Kasumi-1 (cell line): ENCODE results near the gene AUTS2.

Source experiments
- DNase-seq, 2 experiments: peaks; one replicate each; lab custom pipeline; 2025; lab: John Stamatoyannopoulos, UW

AUTS2 gene

GRCh38 chr7:70777251-70777650, 1179.0 kb downstream of the AUTS2 start:
- DNase-seq = no peak

GRCh38 chr7:70778585-70778984, 1180.3 kb downstream of the AUTS2 start:
- no peak for DNase-seq

GRCh38 chr7:70779321-70779720, 1181.0 kb downstream of the AUTS2 start:
- no peak for DNase-seq

DNA sequence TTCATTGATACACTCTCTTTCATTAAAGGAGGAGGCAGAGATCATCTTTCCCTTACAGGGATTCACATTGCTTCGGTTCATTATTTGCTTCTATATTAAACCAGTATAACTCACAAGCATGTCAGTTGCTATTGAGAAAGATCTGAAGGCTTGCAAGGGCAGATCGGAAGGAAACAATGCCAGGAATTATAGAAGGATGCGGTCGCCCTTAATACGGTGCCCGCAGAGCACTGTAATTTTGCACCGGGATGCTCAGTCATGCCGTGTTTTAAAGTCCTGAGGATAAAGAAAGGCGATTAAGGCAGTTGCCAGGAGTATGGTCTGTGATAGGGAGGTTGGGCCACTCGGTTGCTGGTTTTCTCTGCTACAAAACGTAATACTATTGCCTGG, 1183.6 kb downstream of the AUTS2 start:
- DNase-seq = no peak

DNA sequence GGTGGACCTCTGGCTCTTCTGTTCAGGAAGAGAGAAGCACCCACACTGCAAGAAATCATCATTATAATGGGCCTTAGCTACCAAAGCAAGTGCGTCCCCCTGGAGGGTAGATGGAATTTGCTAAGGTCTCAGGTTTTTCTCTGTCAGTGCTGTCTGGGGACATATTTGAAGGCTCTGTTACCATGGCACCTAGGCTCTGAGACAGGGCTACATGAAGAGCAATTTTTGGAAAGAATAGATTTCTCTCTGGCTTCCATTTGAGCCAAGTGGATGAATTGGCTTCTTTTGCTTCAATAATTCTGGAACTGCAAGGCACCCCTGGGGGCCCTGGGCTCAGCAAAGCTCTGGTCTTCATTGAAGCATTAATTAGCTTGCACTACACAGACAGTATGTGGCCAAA, 1184.5 kb downstream of the AUTS2 start:
- no peak for DNase-seq

DNA sequence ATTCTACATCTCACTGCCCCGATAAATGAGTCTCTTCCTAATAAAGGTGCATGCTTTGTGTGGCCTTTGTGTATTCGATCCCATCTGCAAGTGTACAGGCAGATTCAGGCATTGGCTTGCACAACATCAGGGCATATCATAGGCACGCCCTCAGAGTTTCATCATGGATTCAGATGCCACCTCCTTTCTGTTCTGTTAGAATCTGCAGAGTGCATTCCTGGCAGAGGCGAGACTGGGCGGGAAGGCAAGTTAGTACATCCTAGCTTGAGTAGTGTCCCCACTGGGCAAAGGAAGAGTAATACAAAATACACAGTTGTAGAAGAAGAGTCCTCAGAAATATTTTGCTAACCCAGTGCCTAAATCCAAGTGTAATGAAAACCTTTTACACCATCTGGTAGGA, 1187.2 kb downstream of the AUTS2 start:
- DNase-seq = no peak

DNA sequence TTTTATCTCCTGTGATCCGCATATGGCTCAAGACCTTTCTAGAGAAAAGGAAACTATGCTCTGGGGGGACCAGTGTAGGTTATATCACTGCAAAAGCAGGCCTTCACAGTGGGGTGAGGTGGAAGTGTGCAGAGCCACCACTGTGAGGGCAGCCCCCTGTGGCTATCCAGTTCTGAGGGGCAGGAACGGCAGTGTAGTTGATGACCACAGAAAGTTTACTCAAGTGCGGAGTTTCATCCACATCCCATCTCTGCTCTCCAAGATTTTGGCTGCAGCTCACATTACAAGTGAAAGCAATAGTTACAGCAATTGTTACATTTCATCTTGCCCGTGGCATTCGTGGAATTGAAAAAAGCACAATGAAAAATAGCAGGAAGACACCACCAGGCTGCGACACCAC, 1187.8 kb downstream of the AUTS2 start:
- no peak for DNase-seq

- DNase-seq = no peak
Observed at GRCh38 chr7:70787286-70787685, 1189.0 kb downstream of the AUTS2 start.

DNA sequence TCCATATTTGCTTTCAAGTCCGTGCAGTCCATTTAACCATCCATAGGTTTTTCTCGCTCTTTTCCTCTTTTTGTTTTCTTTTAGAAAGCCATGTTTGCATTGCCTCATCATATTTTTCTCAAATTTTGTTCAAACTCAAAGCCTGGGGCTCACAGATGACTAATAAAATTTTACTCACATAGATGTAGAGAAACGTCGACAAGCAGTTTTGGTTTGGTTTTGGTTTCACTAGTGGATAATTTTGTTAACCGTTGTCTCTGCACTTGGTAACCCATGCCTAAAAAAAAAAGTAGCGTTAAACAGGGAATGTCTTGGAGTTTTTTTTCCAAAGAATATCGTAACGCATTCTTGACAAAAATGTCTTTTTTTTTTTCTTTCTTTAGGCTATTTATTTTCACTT, 1189.5 kb downstream of the AUTS2 start:
- no peak for DNase-seq

DNA sequence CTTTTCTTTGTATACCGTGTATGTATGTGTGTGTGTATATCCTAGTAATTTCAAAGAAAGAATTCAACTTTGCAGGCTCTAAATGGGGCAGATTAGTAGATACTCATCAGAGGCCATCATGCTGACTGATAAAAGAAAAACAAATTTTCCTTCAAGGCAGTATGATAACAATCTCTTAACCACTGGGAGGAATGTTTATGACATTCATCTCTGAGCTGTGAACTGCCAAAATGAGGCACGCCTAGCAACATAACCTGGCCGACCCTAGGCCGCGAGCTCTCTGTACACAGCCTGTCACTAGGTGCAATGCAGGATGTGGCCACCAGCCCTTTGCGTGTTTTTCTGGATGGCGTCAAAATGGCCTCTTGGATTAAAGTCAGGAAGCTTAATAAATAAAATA, 1190.0 kb downstream of the AUTS2 start:
- DNase-seq = no peak

DNA sequence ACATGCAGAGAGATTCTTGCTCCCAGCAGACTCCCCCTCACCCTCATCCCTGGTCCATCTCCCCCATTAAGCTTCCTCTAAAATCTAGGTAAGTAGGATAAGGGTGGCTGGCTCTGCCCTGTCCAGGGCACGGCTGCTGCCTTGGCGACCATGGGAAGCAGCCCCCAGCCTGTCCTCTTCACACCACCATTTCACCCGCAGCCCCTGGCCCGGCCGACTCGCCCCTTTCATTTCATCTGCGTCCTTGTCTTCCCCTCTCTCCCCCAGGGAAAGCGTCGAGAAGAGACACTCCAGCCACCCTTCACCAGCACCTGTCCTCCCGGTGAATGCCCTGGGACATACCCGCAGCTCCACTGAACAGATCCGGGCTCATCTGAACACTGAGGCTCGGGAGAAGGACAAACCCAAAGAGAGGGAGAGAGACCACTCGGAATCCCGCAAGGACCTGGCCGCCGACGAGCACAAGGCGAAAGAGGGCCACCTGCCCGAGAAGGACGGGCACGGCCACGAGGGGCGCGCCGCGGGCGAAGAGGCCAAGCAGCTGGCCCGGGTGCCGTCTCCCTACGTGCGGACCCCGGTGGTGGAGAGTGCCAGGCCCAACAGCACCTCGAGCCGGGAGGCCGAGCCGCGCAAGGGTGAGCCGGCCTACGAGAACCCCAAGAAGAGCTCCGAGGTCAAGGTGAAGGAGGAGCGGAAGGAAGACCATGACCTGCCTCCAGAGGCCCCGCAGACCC, 1191.4 kb downstream of the AUTS2 start:
- no peak for DNase-seq

DNA sequence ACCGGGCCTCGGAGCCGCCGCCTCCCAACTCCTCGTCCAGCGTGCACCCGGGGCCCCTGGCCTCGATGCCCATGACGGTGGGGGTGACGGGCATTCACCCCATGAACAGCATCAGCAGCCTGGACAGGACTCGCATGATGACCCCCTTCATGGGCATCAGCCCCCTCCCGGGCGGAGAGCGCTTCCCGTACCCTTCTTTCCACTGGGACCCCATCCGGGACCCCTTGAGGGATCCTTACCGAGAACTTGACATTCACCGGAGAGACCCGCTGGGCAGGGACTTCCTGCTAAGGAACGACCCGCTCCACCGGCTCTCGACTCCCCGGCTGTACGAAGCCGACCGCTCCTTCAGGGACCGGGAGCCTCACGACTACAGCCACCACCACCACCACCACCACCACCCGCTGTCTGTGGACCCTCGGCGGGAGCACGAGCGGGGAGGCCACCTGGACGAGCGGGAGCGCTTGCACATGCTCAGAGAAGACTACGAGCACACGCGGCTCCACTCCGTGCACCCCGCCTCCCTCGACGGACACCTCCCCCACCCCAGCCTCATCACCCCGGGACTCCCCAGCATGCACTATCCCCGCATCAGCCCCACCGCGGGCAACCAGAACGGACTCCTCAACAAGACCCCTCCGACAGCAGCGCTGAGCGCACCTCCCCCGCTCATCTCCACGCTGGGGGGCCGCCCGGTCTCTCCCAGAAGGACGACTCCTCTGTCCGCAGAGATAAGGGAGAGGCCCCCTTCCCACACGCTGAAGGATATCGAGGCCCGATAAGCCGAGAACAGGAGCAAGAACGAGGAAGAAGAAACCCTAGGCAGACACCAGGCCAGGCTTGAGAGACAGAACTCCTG, 1192.2 kb downstream of the AUTS2 start:
- DNase-seq = no peak

GRCh38 chr7:70791341-70791740, 1193.1 kb downstream of the AUTS2 start:
- no peak for DNase-seq

DNA sequence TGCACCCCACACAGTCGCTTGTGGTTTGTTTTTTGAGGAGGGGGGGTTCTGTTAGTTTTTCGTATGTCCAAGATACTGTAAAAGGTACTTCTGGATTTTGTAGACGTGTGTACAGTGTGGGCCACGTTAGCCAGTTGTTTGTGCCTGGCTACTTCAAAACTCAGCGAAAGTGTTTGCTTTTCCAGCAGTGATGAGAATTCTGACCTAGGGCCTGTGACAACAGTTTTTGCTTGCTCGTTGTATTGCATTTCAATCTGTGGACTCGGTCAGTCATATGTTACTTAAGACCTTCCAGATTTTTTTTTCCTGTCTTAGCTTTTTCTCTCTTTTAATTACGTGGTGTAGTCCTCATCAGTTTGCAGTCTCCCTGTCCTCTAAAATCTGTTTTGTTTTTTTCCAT, 1194.8 kb downstream of the AUTS2 start:
- DNase-seq = no peak

- DNase-seq = no peak
Observed at GRCh38 chr7:70793821-70794220, 1195.5 kb downstream of the AUTS2 start.

GRCh38 chr7:70794962-70795361, 1196.7 kb downstream of the AUTS2 start:
- DNase-seq = no peak

GRCh38 chr7:70795948-70796347, 1197.7 kb downstream of the AUTS2 start:
- no peak for DNase-seq

DNA sequence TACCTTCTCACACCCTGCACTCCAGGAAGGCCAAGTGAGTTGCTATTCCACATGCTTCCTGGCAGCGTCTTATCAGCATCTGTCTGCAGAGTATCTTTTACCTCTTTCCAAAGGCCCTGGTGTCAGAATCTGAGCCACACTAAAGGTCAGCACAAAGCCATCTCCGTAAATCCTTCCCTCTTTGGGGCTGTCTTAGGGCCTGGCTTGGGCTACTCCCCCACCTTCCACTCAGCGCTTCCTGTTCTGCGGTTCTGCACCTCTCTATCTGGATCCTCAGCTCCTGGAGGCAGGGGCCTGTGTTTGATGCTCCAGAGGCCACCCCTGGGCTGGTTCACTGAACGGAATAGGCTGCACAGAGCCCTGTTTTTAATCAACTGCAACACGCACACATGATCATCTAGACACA, 1198.8 kb downstream of the AUTS2 start:
- no peak for DNase-seq

GRCh38 chr7:70799841-70800405, 1201.6 kb downstream of the AUTS2 start:
- DNase-seq = no peak

GRCh38 chr7:70805360-70805759, 1207.1 kb downstream of the AUTS2 start:
- DNase-seq = no peak

GRCh38 chr7:70807650-70808049, 1209.4 kb downstream of the AUTS2 start:
- DNase-seq = no peak

DNA sequence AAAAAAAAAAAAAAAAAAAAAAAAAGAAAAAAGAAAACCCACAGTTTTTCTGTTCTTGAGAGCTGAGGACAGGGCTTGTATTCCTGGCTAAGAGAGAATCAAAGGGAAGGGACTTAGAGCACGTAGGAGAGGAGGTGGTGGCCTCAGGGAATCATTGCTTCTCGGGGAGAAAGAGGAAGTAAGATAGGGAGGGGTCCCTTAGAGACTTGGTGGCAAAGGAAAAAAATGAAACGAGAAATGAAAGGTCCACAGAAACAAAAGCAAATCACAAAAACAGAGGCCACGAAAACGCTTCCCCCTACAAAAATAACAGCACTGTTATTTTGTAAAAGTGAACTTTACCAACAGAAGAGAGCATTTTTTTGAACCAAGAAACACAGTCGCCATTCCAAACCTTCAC, 1210.6 kb downstream of the AUTS2 start:
- DNase-seq = no peak

- DNase-seq = no peak
Observed at GRCh38 chr7:70810558-70811139, 1212.4 kb downstream of the AUTS2 start.
